K562 (cell line): ENCODE results near the gene GJA1.

Source experiments
- HDAC2 ChIP-seq: fragments of 450-650 bp; IDR thresholded peaks from 2 replicates; pipeline ENCODE4 v1.6.1; 2016; ENCODE audit warnings: mild to moderate bottlenecking
- HDAC6 ChIP-seq: IDR thresholded peaks from 2 replicates; pipeline ENCODE4 v1.6.1; 2012; ENCODE audit warnings: low read depth, mild to moderate bottlenecking, control low read depth, inconsistent platforms, low read length, moderate library complexity
- RAD21 ChIP-seq, 2 experiments: fragments of 250-450 bp in 1 of 2; fragments of 450-650 bp in 1 of 2; sonication (Bioruptor Pico) in 1 of 2; formaldehyde crosslinking in 1 of 2; IDR thresholded peaks in 1 of 2; conservative IDR thresholded peaks in 1 of 2; 2 replicates each; pipeline versions ENCODE4 v1.4.0 to v1.8.0; 2020 to 2022; ENCODE audit warnings: mild to moderate bottlenecking in 2 of 2, moderate library complexity in 1 of 2
- SMARCA4 ChIP-seq: fragments of 450-650 bp; IDR thresholded peaks from 2 replicates; pipeline ENCODE4 v1.6.1; 2016
- SP1 ChIP-seq: sonication (generic); formaldehyde crosslinking; IDR thresholded peaks from 2 replicates; pipeline ENCODE4 v1.8.1; 2022; ENCODE audit warnings: mild to moderate bottlenecking, missing genetic modification reagents

- TF ChIP-seq HDAC6 (no peak), HDAC2 (no peak), SMARCA4 (no peak), RAD21 (CRISPR knock-in tag; conservative IDR thresholded peaks at IDR 0.05 in 1 of 2, IDR thresholded peaks at IDR 0.05 in 1 of 2) (no peak), SP1 (no peak)
Observed at GRCh38 chr6:121436960-121437850, 1.8 kb downstream of the GJA1 start.
